Liver (tissue), 9 donors: ENCODE measurements around the gene ESRRB. TPM values are rescaled to one million over a fixed set of nuclear protein-coding genes. Genes with fewer than 3 reads are reported as not detected.

Source experiments
- DNase-seq: peaks from one replicate; pipeline ENCODE4 v3.0.0-alpha.2; 2017; ENCODE audit warnings: low spot score
- H3K27ac ChIP-seq, 2 donors: one replicate each; pipeline ENCODE4 v1.7.0; 2013; ENCODE audit warnings: inconsistent platforms in 2 of 2, low read length in 2 of 2, control low read depth in 1 of 2, low read depth in 1 of 2, mild to moderate bottlenecking in 1 of 2
- H3K27me3 ChIP-seq, 4 donors: one replicate each; pipeline versions ENCODE4 v1.6.1 to v1.7.0; 2013; ENCODE audit warnings: low read length in 3 of 4, inconsistent platforms in 1 of 4, mild to moderate bottlenecking in 1 of 4, moderate library complexity in 1 of 4; ENCODE audit not compliant: control insufficient read depth in 4 of 4, insufficient read depth in 4 of 4
- H3K36me3 ChIP-seq, 4 donors: one replicate each; pipeline versions ENCODE4 v1.6.1 to v1.7.0; 2013; ENCODE audit warnings: low read length in 3 of 4, mild to moderate bottlenecking in 3 of 4, low read depth in 1 of 4, moderate library complexity in 1 of 4; ENCODE audit not compliant: control insufficient read depth in 4 of 4, insufficient read depth in 3 of 4
- H3K4me1 ChIP-seq, 4 donors: one replicate each; pipeline versions ENCODE4 v1.6.1 to v1.7.0; 2013; ENCODE audit warnings: low read length in 3 of 4, mild to moderate bottlenecking in 3 of 4, moderate library complexity in 1 of 4; ENCODE audit not compliant: control insufficient read depth in 4 of 4, insufficient read depth in 4 of 4
- H3K4me3 ChIP-seq, 3 donors: one replicate each; pipeline versions ENCODE4 v1.6.1 to v1.7.0; 2013; ENCODE audit warnings: low read length in 3 of 3, control low read depth in 1 of 3, low read depth in 1 of 3, mild to moderate bottlenecking in 1 of 3
- H3K9ac ChIP-seq, 2 donors: one replicate each; pipeline ENCODE4 v1.7.0; 2013; ENCODE audit warnings: low read length in 2 of 2, mild to moderate bottlenecking in 2 of 2, moderate library complexity in 2 of 2, control low read depth in 1 of 2, low read depth in 1 of 2
- H3K9me3 ChIP-seq, 4 donors: one replicate each; pipeline versions ENCODE4 v1.6.1 to v1.7.0; 2013; ENCODE audit warnings: low read length in 3 of 4; ENCODE audit not compliant: control insufficient read depth in 4 of 4
- EGR1 ChIP-seq, 2 donors: IDR thresholded peaks; 2 replicates each; pipeline ENCODE4 v1.6.1; 2016 to 2018; ENCODE audit warnings: antibody characterized with exemption in 2 of 2, low read depth in 2 of 2
- FOXA1 ChIP-seq: IDR thresholded peaks from 2 replicates; pipeline ENCODE4 v1.6.1; 2016; ENCODE audit warnings: antibody characterized with exemption
- FOXA2 ChIP-seq: IDR thresholded peaks from 2 replicates; pipeline ENCODE4 v1.6.1; 2016; ENCODE audit warnings: antibody characterized with exemption
- GABPA ChIP-seq, 2 donors: IDR thresholded peaks in 1 of 2; conservative IDR thresholded peaks in 1 of 2; 2 replicates each; pipeline ENCODE4 v1.6.1; 2016; ENCODE audit warnings: antibody characterized with exemption in 2 of 2, mild to moderate bottlenecking in 1 of 2, moderate library complexity in 1 of 2
- HNF4A ChIP-seq, 2 donors: conservative IDR thresholded peaks; 2 replicates each; pipeline ENCODE4 v1.6.1; 2016; ENCODE audit warnings: antibody characterized with exemption in 2 of 2, mild to moderate bottlenecking in 2 of 2
- HNF4G ChIP-seq: IDR thresholded peaks from 2 replicates; pipeline ENCODE4 v1.6.1; 2016; ENCODE audit warnings: antibody characterized with exemption
- JUND ChIP-seq, 2 donors: IDR thresholded peaks; 2 replicates each; pipeline ENCODE4 v1.6.1; 2016; ENCODE audit warnings: antibody characterized with exemption in 2 of 2
- NR2F2 ChIP-seq: IDR thresholded peaks from 2 replicates; pipeline ENCODE4 v1.6.1; 2016; ENCODE audit warnings: antibody characterized with exemption
- RAD21 ChIP-seq, 2 donors: IDR thresholded peaks; 2 replicates each; pipeline ENCODE4 v1.6.1; 2016; ENCODE audit warnings: antibody characterized with exemption in 2 of 2, mild to moderate bottlenecking in 2 of 2
- RXRA ChIP-seq, 2 donors: IDR thresholded peaks; 2 replicates each; pipeline ENCODE4 v1.6.1; 2017 to 2018; ENCODE audit warnings: antibody characterized with exemption in 2 of 2, mild to moderate bottlenecking in 1 of 2
- SP1 ChIP-seq: IDR thresholded peaks from 2 replicates; pipeline ENCODE4 v1.6.1; 2018; ENCODE audit warnings: antibody characterized with exemption, mild to moderate bottlenecking
- TAF1 ChIP-seq: conservative IDR thresholded peaks from 2 replicates; pipeline ENCODE4 v1.6.1; 2016; ENCODE audit warnings: antibody characterized with exemption, mild to moderate bottlenecking
- YY1 ChIP-seq: IDR thresholded peaks from 2 replicates; pipeline ENCODE4 v1.6.1; 2016; ENCODE audit warnings: antibody characterized with exemption, mild to moderate bottlenecking
- WGBS: extraction: QIAGEN DNeasy Blood & Tissue Kit; methylation state at CpG from one replicate; pipeline ENCODE4 v1.1.7; 2013; 5-methylcytosine and 5-hydroxymethylcytosine counted together
- polyA plus RNA-seq, 2 donors: library from polyadenylated mRNA; stranded (reverse) in 1 of 2; unstranded in 1 of 2; fragments of 200-250 nt in 1 of 2; fragments of >200 nt in 1 of 2; fragmentation: Nextera tagmentation in 1 of 2; extraction: Ambion mirVana in 1 of 2; gene quantifications; one replicate each; pipeline versions ENCODE4 v1.2.1 to v1.2.3, GENCODE V29; 2013 to 2015
- total RNA-seq, 2 donors: library from RNA; depleted of rRNA; stranded (reverse); fragments of >200 nt; gene quantifications; one replicate each; pipeline ENCODE4 v1.2.3, GENCODE V29; 2014
- TF ChIP-seq, protein P1 (sequence below): IDR thresholded peaks from 2 replicates; pipeline ENCODE4 v1.6.1; 2016; ENCODE audit warnings: antibody characterized with exemption, mild to moderate bottlenecking
- TF ChIP-seq, protein P2 (sequence below): IDR thresholded peaks from 2 replicates; pipeline ENCODE4 v1.6.1; 2016; ENCODE audit warnings: antibody characterized with exemption
- TF ChIP-seq, protein P3 (sequence below): fragments of 150-350 bp; IDR thresholded peaks from 2 replicates; pipeline ENCODE4 v1.5.1; 2017; ENCODE audit warnings: improper control_type of control experiment, low read depth, low read length; ENCODE audit not compliant: missing input control
- TF ChIP-seq, protein P4 (sequence below): IDR thresholded peaks from 2 replicates; pipeline ENCODE4 v1.6.1; 2016; ENCODE audit warnings: antibody characterized with exemption
- TF ChIP-seq, protein P5 (sequence below): IDR thresholded peaks from 2 replicates; pipeline ENCODE4 v1.6.1; 2016; ENCODE audit warnings: antibody characterized with exemption
- donor health status: healthy.
- donor health status: healthy.
- donor health status: healthy.
- donor health status: healthy.
- donor health status: healthy.

The ESRRB gene
- total RNA-seq (under 1 TPM; 0.08 to 0.14 TPM), polyA plus RNA-seq (under 1 TPM; 0.08 to 0.21 TPM)

DNA sequence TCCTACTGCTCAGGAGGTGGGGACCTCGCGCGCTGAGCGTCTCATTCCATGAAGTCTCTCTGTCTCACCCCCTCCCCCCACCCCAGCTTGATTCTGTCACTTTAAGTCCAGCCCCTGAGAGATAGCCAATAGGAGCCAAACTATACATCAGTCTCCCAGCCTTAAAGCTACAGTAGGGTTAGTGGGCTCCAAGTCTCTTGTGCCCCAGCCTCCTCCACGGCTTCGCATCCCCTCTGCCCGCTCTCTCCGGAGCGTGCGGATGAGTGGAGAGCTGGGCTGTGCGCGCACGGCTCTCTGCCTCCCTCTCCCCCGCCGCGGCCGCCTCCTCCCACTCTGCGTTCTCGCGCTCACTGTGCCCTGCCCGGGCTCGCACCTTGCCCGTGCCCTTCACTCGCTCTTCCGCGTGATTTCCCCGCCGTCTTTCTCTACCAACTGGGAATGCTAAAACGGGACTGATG, at the start of gene ESRRB:
Gene ESRRB (plus strand): TSS at position 191 of the 458 bp plus-strand sequence. CDS start 265 bp downstream, at position 456.
- Histone ChIP-seq H3K4me1 (peaks cover 4 to 18% (median 9%) of the 10 kb centered on the region in 4 donors), H3K27me3 (peaks cover 0 to 26% (median 10%) of the 10 kb centered on the region in 4 donors), H3K36me3 (no peaks in the 10 kb centered on the region), H3K27ac (no peak within 1 kb of the TSS), H3K4me3 (peak within 1 kb of the TSS in 2 of 3 donors; percentile 8 to 29), H3K9ac (no peak within 1 kb of the TSS), H3K9me3 (no peaks in the 10 kb centered on the region)
- no peak for DNase-seq
- WGBS = 3% methylated on average over 29 of the region's 29 CpGs
- TF ChIP-seq HNF4A (conservative IDR thresholded peaks at IDR 0.05) (no peak), RAD21 (IDR thresholded peaks at IDR 0.05) (no peak), EGR1 (IDR thresholded peaks at IDR 0.05; ENCODE audit: low read depth in 2 of 2) (no peak), YY1 (no peak), RXRA (IDR thresholded peaks at IDR 0.05) (no peak), HNF4G (no peak), TAF1 (no peak), NR2F2 (no peak), GABPA (IDR thresholded peaks at IDR 0.05 in 1 of 2, conservative IDR thresholded peaks at IDR 0.05 in 1 of 2) (no peak), JUND (IDR thresholded peaks at IDR 0.05) (no peak), FOXA1 (no peak), FOXA2 (no peak), SP1 (no peak)
- TF ChIP-seq, protein P1, sequence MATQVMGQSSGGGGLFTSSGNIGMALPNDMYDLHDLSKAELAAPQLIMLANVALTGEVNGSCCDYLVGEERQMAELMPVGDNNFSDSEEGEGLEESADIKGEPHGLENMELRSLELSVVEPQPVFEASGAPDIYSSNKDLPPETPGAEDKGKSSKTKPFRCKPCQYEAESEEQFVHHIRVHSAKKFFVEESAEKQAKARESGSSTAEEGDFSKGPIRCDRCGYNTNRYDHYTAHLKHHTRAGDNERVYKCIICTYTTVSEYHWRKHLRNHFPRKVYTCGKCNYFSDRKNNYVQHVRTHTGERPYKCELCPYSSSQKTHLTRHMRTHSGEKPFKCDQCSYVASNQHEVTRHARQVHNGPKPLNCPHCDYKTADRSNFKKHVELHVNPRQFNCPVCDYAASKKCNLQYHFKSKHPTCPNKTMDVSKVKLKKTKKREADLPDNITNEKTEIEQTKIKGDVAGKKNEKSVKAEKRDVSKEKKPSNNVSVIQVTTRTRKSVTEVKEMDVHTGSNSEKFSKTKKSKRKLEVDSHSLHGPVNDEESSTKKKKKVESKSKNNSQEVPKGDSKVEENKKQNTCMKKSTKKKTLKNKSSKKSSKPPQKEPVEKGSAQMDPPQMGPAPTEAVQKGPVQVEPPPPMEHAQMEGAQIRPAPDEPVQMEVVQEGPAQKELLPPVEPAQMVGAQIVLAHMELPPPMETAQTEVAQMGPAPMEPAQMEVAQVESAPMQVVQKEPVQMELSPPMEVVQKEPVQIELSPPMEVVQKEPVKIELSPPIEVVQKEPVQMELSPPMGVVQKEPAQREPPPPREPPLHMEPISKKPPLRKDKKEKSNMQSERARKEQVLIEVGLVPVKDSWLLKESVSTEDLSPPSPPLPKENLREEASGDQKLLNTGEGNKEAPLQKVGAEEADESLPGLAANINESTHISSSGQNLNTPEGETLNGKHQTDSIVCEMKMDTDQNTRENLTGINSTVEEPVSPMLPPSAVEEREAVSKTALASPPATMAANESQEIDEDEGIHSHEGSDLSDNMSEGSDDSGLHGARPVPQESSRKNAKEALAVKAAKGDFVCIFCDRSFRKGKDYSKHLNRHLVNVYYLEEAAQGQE = no peak
- TF ChIP-seq, protein P2, sequence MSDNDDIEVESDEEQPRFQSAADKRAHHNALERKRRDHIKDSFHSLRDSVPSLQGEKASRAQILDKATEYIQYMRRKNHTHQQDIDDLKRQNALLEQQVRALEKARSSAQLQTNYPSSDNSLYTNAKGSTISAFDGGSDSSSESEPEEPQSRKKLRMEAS = no peak
- TF ChIP-seq, protein P3, sequence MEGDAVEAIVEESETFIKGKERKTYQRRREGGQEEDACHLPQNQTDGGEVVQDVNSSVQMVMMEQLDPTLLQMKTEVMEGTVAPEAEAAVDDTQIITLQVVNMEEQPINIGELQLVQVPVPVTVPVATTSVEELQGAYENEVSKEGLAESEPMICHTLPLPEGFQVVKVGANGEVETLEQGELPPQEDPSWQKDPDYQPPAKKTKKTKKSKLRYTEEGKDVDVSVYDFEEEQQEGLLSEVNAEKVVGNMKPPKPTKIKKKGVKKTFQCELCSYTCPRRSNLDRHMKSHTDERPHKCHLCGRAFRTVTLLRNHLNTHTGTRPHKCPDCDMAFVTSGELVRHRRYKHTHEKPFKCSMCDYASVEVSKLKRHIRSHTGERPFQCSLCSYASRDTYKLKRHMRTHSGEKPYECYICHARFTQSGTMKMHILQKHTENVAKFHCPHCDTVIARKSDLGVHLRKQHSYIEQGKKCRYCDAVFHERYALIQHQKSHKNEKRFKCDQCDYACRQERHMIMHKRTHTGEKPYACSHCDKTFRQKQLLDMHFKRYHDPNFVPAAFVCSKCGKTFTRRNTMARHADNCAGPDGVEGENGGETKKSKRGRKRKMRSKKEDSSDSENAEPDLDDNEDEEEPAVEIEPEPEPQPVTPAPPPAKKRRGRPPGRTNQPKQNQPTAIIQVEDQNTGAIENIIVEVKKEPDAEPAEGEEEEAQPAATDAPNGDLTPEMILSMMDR = no peak
- TF ChIP-seq, protein P4, sequence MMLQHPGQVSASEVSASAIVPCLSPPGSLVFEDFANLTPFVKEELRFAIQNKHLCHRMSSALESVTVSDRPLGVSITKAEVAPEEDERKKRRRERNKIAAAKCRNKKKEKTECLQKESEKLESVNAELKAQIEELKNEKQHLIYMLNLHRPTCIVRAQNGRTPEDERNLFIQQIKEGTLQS = no peak
- TF ChIP-seq, protein P5, sequence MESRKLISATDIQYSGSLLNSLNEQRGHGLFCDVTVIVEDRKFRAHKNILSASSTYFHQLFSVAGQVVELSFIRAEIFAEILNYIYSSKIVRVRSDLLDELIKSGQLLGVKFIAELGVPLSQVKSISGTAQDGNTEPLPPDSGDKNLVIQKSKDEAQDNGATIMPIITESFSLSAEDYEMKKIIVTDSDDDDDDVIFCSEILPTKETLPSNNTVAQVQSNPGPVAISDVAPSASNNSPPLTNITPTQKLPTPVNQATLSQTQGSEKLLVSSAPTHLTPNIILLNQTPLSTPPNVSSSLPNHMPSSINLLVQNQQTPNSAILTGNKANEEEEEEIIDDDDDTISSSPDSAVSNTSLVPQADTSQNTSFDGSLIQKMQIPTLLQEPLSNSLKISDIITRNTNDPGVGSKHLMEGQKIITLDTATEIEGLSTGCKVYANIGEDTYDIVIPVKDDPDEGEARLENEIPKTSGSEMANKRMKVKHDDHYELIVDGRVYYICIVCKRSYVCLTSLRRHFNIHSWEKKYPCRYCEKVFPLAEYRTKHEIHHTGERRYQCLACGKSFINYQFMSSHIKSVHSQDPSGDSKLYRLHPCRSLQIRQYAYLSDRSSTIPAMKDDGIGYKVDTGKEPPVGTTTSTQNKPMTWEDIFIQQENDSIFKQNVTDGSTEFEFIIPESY = no peak
